A673 (cell line): ENCODE data around the gene VIM.

ENCODE experiments used
- EZH2 ChIP-seq: fragments of 200-600 bp; sonication (generic); IDR thresholded peaks from 2 replicates; pipeline ENCODE4 v1.6.1; 2017; ENCODE audit warnings: borderline replicate concordance, low read depth, mild to moderate bottlenecking, mixed read lengths, antibody characterized with exemption, low read length; ENCODE audit not compliant: poor library complexity, severe bottlenecking
- TF ChIP-seq, protein P1 (sequence below): fragments of 300-800, 200-600 bp; sonication (generic); conservative IDR thresholded peaks from 2 replicates; pipeline ENCODE4 v1.5.1; 2017; ENCODE audit warnings: low read depth, mild to moderate bottlenecking, antibody characterized with exemption, low read length, moderate library complexity, mixed read lengths

DNA sequence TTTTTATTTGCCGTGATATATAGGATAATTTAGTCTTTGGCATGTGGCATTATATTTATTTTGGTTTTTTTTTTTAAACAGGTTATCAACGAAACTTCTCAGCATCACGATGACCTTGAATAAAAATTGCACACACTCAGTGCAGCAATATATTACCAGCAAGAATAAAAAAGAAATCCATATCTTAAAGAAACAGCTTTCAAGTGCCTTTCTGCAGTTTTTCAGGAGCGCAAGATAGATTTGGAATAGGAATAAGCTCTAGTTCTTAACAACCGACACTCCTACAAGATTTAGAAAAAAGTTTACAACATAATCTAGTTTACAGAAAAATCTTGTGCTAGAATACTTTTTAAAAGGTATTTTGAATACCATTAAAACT, 9.1 kb downstream of the VIM start:
- TF ChIP-seq, protein P1, sequence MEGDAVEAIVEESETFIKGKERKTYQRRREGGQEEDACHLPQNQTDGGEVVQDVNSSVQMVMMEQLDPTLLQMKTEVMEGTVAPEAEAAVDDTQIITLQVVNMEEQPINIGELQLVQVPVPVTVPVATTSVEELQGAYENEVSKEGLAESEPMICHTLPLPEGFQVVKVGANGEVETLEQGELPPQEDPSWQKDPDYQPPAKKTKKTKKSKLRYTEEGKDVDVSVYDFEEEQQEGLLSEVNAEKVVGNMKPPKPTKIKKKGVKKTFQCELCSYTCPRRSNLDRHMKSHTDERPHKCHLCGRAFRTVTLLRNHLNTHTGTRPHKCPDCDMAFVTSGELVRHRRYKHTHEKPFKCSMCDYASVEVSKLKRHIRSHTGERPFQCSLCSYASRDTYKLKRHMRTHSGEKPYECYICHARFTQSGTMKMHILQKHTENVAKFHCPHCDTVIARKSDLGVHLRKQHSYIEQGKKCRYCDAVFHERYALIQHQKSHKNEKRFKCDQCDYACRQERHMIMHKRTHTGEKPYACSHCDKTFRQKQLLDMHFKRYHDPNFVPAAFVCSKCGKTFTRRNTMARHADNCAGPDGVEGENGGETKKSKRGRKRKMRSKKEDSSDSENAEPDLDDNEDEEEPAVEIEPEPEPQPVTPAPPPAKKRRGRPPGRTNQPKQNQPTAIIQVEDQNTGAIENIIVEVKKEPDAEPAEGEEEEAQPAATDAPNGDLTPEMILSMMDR, result no peak
- no peak for TF ChIP-seq EZH2
